ENCODE data around the gene HFM1.
"Not testable (repeated sequence)": the region's sequence is repeated elsewhere in the genome, so short reads cannot be mapped to it uniquely, and the experiment has no call there.

- not testable (repeated sequence) for TF ChIP-seq POLR2A, CTCF (IDR thresholded peaks at IDR 0.05)
Measured at GRCh38 chr1:91286962-91287317, 117.7 kb downstream of the HFM1 start.

Measured in breast epithelium (tissue), 3 donors.